NCI-H510A treated with DMSO at 0.1 percent for 48 hours (cell line): ENCODE measurements around the gene ETV3L.

Experiments
- DNase-seq: peaks from one replicate; lab custom pipeline; 2025; lab: John Stamatoyannopoulos, UW

ETV3L gene

DNA sequence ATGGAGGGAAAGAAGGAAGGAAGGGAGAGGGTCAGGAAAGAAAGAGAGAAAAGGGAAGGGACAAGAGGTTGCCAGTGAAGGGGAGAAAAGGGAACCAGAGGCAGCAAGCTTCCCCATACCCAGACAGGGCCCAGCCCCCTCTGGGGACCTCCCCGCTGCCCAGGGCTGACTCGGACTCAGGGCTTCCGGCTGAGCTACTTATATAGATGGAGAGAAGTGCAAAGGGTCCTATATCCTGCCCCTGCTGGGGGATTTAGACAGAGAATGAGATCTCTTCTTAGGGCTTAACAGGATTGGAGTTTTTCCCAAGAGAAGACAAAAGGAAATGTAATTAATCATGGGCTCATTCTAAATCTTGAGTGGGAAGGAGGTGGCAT lies at the start of gene ETV3L:
ETV3L (minus strand) TSS at position 176 of the 377 bp plus-strand sequence. CDS start 285 bp downstream, outside the sequence.
- DNase-seq: no peak

DNA sequence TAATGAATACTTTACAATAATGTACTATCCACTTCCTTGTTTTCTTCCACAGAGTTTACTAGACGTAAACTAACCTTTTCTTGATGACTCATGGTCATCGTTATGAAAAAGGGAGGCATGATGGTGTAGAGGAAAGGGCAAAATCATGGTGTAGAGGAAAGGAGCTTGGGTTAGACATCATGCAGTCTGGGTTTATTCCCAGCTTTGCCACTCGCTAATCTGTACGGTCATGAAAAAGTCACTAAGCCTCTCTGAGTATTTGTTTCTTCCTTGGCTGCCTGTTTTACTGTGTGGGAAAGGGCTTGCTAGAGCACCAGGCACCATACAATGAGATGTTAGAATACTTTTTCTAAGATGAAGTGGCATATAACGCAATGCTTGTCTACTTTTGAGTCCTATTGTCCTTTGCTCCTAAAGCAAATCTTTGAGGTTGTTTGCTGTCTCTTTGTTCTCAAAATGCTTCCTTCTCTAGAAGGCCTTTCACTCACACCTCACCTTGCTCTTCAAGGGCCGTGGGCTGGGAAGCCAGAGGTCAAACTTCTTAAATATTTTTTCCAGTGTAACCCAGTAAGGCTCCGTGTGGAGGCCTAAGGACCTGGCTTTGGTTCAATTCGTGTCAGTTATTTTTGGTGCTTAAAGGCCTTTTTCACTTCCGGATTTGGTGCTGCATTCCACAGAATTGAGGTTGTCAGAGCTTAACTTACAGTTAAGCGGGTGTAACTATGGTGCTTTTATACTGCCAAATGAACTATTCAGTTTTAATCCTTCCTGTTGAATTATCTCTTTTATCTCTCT lies 48.5 kb upstream of the ETV3L start:
- DNase-seq: no peak

DNA sequence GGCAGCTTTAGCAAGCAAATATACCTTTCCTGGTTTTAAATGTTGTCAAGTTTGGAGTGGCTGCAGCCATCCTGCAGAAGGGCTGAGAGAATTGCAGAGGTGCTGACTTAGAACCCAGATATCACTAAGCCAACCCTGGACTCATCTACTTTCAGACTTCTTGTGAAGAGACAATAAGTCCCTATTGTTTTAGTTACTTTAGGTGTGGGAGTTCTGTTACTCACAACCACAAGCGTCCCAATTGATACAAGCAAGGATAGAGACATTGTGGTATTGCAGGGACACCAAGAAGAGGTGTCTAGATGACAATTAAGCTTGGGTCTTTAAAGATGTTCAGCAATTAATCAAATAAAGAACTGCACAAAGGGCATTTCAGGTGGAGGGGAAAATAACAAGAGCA lies 47.4 kb upstream of the ETV3L start:
- no peak for DNase-seq

DNA sequence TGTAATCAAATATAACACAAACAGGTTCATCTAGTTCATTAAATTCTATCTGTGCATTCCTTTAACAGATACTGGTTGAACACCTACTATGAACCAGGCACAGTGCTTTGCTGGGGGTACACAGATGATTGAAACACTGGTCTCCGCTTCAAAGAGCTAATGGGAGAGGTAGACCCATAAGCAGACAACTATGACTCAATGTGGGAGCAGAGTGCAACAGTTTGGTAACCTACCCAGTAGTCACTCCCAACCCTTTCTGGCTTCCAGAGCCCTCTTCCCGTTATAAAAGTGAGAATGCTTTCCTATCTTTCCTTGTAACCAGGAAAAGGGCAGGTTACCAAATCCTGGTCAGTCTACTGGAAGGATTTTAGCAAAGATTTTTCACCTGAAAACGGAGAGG lies 46.6 kb upstream of the ETV3L start:
- no peak for DNase-seq

DNA sequence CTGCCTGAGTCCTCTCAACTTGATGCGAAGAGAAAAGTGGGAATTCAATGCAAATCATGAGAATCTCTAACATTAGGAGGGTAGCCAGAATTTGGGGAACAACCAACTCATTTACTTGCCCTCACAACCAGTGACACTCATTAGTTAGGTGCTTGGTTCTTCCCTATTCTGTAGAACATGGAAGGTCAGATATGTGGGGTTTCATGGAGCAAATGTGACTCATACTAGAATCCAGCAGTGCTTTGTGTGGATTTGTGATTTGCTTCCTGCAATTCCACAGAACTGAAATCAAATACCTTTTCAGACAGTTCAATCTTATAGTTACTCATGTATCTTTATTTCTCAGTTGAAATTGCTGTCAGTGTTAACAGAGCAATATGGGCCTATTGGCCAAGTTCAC lies 45.5 kb upstream of the ETV3L start:
- no peak for DNase-seq

DNA sequence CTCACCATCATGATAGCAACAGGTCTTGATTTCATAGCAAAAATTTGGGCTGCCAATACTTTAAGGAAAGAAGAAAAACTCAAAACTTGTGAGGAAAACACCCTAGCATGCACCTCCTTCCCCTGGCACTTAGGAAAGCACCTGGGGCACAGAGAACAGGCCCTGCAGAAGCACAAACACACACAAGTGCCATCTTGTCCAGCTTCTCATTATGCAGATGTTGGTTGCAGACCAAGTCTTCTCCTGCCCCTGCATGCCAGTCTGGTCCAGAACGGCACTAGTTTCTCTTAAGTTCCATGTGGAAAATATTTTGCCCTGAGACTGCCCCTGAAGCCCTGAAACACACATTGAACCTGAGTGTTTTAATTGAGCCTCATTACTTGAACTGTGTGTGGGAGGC lies 44.9 kb upstream of the ETV3L start:
- no peak for DNase-seq

DNA sequence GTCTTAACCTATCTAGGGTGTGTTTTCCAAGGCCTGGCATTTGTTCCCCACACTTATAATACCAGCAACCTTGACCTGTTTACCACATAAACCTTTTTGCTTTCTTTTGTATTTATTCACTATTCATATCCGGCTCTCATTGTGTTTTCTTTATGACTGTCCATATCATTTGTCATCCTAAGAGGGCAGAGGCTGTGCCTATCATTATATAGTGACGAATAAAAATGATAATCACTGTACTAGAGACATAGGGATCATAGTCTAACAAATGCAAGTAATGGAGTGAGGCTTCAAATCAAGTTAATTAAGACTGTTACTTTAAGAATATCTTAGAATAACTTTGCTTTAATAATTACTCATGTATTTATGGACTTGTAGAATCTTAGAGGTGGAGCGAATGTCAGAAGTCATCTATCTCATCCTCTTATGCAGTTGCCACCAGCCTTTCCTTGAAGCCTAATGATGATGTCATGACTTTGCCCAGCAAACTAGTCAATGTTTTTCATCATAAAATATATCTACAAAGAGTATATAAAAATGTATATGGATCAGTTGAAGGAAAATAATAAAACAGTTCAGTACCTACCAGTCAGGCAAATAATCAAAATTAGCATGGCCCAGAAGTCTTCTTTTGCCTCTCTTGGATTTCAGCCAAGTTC lies 43.3 kb upstream of the ETV3L start:
- no peak for DNase-seq

DNA sequence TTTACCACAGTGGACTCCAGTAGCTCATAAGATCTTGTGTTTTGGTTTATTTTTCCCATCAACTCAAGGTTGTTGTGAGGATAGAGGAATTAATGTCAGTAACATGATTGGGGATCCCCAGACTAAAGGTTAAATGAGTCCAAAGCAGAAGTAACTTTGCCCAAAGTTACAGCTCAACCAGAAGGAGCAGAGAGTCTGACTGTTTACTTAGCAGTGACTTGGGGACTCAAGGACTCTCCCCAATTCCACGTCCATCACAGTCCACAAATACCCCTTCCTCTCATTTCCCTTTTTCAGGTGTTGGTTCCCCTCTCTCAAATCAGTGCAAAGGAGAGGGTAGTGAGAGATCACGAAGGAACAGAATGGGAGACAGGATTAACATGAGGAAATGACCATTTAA lies 42.6 kb upstream of the ETV3L start:
- DNase-seq: no peak

DNA sequence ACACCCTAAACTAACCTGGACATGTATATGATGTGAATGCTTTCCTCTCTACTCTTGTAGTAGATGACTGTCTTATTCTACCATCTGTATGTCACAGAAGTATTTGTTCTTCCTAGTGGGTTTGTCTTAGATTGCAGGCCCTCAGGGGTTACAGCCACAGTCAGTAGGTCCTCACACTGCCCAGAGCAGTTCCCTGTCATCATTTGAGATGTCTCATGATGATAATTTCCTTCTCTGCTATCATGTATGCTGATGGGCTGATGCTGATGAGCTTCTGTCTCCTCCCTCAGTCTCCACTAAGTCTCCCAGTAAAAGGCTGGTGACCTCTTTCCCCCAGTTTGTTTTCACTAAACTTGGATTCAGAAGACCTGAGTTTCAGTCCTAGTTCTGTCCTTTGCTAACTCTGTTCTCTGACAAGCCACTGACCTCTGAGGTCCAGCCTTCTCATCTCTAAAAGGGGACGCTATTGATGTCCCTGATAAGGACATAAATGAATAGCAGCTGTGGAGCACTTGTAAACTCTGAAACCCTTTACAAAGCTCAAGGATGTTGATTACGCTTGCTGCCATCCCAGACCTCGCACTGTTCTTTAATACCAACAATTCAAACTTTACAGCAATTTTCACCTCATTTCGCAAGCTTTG lies 41.7 kb upstream of the ETV3L start:
- DNase-seq: no peak

DNA sequence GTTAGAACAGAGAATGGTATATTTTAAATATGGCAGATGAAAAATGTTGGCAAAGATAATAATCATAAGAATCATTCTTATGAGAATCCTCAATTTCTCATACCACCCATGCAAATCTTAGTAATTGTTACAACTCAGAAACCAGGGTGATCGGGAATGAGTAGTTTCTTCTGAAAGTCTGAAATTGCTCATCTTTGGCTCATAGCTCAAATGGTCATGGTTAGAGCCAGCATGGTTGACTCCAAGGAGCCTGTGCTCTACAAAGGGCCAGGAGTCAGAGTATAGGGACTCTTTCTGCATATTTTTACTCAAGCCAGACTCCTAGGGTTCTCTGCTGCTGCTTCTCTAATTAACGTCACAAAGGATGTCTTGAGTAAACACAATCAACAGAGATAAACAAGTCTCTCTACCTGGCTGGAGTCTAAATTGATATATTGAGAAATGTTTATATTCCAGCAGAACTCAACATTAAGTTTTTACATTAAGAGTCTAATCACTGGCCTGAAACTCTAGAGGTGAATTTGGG lies 40.5 kb upstream of the ETV3L start:
- no peak for DNase-seq

DNA sequence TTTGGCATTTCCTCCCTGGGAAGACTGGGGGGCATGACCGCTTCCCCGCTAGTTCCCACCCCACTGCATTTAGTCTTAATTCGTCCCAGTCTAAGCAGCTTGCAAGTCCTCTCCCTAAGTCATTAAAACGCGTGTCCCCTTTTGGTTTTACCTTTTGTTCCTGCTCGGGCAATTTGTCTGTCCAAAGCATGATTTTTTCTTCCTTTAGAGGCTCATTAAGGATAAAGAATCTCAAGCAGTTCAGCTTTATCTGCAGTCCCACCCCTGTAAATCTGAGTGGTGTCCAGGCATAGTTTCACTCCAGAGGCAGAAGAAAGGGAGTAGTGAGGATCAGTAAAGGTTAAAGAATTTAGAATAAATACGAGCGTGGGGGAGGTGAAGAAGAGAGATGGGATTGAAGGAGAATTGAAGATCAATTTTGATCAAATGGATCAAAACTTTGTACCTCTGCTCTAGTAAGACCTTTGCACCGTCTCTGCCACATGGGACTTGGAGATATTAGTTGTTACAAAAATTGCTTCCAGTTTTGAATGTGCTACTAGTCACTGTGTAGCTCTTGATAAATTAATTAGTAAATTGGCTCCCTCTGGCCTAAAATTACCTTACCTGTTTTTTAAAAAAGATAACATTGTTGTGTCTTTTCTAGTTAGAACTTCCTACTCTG lies 39.6 kb upstream of the ETV3L start:
- DNase-seq: peak; percentile 20

DNA sequence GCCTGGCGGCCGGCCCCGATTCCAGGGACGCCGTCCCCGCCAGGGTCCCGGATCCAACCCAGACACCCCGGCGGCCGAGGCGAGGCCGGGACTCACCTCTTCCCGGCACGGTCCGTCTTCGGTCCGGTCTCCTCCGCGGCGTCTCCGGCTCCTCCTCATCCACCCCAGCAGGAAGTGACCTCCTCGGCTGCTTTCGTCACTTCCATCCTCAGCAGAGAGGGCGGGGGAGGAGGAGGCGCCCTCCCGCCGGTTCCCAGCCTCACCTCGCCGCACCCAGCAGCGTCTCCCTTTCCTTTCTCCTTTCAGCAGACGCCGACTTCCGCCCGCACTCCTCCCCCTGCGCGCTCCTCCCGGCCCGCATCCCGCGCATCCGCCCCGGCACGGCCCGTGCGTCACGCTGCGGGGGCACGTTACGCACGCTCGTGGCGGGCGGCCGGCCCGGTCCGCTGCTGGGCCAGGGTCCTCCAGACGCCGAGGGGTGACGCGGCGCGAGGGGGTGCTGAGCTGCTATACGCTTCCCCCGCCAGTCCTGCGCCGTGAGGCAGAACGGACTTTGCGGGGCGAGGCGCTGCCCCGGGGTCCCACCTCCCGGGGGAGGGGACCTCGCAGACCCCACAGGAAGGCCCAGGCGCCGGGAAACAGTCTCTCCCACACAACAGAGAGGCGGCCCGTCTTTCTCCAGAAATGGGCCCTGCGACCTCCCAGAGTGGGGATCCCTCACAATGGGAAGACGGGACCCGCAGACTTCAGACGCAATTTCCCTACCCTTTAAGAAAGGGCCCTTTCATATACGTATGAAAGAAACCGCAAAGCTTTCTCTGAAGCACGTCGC lies 38.8 kb upstream of the ETV3L start, which contains the start of gene ETV3:
ETV3 (minus strand) TSS at position 176 of the 832 bp plus-strand sequence. CDS start 2,043 bp downstream, outside the sequence.
- DNase-seq: peak; percentile 90

DNA sequence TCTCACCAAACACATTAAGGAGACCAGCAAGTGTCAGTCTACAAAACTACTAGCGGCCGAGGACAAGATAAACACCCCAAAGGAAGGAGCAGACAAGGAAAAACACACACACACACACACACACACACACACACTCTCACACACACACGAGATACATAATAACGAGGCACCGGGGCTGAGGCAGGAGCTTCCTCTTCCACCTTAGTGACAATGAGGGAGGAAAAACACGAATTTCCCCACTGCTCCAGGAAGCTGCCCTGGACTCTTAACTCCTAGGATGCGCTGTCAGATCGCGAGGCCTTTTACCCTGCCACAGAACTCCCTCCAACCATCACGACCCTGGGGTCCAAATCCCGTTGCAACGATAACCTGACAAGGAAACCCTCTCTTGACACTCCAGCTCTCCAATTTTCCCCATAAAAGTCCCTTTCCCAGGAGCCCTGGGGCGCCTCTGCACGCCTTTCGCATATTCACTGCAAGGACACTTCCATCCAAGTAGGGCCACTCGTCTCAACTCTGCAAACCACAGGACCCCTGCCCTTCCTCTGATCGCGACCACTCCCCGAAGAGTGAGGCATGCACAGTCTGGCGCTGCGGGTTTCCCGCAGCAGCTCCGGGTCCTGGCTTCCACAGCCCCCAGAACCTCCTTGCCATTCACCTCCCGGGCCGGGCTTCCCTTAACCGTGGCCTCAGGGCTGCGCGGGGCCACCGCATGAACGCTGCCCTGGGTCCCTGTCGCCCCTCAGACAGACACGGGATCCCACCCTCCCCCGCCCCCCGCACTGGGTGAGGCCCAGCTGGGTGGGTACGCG lies 38.0 kb upstream of the ETV3L start:
- no peak for DNase-seq

DNA sequence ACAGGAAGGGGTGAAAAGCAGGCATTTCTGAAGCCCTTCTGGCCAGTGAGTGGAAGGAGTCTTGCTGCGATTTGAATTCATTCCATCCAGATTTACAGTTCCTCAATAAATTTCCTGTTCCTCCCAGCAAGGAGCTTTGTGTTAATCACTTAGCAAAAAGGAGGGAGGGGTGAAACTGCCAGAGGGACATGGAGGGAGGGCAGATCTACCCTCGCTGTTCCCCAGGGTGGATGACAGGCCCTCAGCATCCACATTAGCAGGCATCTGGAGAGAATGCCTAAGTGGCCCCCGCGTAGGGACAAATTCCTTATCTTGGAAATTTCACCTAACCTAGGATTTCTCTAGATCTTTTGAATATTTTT lies 37.4 kb upstream of the ETV3L start:
- no peak for DNase-seq

DNA sequence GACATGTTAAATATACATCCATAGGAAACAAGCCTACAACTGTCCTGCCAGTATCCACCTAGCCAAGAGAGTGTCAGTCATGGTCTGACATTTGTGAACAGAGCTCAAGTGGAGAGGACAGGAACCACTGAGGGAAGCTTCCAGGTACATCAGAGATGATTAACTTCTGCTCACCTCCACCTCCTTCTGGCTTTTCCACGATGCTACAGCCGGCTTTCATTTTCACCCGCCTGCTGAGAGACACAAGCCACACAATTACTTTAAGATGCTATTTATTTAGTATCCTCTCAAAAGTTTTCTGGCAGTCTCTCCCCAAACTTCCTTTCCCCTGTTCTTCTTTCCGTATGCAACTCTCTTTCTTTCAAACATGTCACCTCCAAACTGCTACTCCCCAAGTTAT lies 36.5 kb upstream of the ETV3L start:
- DNase-seq: no peak

DNA sequence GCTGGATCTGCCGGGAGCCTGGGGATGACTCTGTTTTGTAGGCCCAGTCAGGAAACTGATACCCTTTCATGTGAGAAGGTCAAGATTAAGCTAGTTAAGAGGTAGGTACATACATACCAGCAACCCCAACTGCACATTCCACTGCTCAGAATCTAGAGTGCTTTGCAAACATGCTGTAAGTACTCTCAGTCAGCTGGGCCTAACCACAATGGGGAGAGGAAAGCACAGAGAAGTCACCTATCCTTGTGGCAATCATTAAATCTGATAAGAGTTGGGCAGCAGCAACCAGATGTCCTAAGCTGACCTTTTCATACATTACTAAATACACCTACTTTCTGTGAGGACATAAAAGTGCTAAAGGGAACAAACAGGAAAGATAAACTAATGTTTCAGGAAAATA lies 36.0 kb upstream of the ETV3L start:
- DNase-seq: no peak

DNA sequence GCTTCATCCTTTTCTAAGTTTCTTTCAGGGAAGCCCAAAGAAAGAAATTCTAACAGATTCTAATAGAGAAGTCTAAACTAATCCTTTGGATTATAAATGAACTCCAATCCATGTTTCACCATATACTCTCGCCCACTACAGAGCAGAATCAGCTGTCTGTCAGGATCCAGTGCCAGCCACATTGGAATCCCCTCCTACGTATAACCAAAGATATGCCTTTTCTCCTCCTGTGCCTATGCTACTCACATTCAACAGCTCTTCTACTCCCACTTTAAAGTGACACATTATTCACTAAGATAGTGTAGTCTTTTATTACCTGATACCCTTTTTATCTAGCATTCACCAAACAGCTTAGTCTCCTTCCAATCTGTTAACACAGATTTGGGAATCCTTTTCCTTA lies 35.5 kb upstream of the ETV3L start:
- DNase-seq: no peak

DNA sequence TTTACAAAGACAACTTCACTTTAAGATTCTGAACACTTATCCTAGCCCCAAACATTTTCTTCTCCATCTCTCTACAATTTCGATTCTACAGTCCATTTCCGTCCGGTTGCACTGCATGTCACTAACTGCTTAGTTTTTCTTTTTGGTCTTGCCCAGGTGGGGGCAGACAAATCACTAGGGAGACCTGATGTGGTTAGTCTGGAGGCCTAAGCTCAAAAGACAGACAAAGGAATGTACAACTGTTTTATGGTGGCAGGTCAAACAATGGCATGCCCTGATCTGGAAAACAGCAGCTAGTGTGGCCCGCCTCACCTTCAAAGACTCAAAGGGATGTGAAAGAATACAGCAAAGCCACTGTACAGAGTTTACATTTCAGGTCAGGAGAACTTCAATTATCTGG lies 34.8 kb upstream of the ETV3L start:
- DNase-seq: no peak

DNA sequence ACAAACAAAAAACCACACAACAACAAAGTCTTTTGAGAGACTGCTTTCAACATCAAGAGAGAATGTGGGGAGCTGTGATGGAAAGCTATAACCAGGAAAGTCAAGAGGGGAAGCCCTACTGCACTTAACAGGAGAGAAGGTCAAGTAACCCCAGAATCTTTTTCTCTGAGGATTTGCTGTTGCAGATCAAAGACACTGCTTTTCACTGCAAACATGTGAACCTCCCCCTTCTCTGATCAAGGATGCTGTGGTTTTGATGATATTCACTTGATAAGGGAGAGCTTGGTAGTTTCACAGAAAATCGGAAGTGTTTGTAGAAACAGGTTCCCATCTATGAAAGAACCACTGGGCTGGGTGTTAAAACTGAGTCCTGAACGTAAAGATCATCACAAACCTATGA lies 33.8 kb upstream of the ETV3L start:
- no peak for DNase-seq

DNA sequence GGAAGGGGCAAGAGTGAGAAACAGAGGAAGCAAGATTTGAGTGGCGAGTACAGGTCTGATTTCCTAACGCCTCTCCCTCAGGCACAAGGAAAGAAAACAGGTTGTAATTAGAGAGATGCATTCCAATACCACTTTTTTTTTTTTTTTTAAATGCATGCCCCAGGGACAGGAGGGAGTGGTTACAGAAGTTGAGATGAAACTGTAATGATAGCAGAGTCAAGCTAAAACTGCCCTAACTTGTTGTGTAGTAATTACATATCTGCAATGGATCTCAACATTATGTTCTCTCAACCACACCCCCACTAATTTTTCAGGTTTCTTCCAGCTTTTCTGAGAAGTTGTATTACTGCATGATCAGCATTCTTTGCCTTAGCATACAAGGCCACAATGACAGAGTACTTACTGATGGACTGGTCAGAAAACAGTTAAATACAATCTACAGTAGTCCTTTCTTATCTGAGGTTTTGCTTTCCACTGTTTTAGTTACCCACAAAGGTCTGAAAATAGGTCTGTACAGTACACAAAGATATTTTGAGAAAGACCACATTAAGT lies 33.1 kb upstream of the ETV3L start:
- DNase-seq: no peak
